GM18870 (cell line): ENCODE results near the gene IFT27.

Experiments used
- ATAC-seq: cut with Tn5 transposase; IDR thresholded peaks from one replicate; pipeline ENCODE4 v1.9.1; 2021; ENCODE audit warnings: moderate library complexity; ENCODE audit not compliant: unreplicated experiment

The IFT27 gene

DNA sequence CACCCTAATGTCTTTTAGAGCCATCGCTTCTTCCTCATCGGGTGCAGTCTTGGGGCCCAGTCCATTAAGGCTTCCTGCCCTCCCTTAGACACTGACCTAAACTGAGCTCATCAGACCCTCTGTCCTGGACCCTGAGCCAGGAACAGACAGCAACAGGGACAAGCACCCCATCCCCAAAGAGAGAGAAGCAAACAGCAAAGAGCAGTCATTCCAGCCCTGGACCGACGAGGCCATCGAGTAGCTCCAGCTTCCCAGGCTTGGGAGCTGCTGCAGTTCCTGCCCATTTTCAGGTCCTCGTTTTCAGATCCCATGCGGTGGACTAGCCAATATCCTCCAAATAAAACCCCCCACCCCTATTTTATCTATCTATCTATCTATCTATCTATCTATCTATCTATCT, 46.6 kb downstream of the IFT27 start:
- no peak for ATAC-seq

DNA sequence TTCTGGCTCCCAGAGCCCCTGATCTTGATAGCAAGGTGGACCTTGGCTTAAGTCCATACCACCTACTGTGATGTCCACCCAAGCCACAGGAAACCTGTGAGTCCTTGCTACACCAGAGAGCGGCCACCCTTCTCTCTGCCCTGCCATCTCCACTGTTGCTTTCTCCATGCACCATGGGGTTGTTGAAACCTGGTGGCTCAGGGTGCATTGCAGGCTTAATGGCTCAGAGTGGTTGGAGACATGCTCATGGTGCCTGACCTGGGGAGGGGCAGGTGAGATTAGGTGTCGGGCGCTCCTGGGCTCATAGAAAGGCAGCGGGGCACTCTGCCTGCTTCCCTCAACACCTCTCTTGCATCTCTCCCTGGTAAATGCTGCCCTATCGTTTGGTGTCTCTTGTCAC, 47.4 kb downstream of the IFT27 start:
- ATAC-seq: no peak

DNA sequence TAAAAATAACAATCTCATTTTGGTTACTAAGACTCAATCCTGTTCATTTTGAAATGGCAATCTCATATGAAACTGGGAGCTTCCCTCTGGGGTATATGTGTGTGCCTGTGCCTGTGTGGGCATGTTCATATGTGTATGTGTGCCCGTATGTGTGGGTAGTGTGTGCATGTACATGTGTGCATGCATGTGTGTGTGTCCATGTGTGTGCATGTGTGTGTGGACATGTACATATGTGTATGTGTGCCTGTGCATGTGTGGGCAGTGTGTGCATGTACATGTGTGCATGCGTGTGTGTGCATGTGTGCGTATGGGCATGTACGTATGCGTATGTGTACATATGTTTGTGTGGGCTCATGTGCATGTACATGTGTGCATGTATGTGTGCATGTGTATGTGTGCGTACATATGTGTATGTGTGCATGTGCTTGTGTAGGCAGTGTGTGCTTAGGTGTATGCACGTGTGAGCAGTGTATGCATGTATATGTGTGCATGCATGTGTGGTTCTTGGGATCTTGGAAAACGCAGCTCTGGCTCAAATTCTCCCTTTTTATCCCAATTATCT, 47.9 kb downstream of the IFT27 start:
- no peak for ATAC-seq

DNA sequence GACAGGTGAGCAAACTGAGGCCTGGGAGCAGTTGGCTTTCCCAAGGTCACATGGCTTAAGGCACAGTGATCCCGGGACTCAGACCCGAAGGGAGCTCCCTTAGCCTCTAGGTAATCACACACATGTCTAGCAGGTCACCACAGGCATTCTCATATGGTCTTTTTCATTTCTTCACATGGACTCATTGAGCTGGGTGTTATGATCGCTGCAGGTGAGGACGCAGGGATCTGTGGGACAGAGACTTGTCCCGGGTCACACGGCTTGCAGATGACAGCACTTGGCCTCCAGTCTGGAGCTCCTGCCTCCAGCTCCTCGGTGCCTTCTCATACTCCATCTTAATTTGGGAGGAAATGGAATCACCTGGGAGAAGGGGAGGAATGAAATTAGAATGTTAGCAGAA, 48.8 kb downstream of the IFT27 start:
- ATAC-seq: no peak

DNA sequence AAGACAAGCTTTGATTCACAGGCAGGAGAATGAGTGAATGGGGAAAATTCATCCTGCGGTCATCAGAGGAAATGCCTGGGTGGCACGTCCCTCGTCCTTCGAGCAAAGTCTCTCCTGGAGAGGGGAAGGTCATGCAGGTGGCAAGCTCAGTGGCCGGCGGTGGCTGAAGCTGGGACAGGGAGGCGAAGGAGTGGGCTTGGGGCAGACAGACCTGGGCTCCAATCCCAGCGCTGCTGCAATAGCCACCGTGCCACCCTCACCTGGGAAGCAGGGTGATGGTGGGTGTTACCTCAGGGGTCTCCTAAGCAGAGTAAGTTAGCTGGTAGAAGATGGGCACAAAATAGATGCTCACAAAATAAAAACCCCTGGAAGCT, 49.9 kb downstream of the IFT27 start:
- ATAC-seq: no peak

DNA sequence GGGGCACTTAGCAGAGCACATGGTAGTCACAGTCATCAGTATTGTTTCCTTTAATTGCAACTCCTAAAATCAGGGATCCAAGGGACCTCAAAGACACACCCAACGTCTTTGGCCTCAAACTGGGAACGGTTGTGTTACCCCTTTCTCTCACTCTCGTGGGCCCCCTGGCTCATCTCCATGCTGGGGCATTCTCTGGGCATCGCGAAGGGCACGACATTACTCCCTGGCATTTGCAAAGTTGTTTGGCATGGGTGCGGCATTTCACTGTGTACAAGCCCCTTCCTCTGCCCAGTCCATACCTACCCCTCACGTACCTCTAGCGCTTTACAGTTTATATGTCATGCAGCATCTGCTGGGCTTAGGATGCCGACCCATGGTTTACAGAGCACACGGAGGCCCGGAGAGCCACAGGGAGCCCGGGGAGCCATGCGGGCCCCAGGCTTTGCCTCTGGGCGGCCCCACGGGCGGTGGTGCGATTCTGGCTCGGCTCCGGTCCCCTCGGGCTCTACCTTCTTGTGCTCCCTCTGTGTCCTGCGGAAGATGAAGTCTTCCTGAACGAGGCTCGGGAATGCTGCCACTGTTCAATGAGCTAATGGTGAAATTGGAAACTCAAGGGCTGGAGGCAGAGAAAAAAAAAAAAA, 50.4 kb downstream of the IFT27 start:
- ATAC-seq: no peak

DNA sequence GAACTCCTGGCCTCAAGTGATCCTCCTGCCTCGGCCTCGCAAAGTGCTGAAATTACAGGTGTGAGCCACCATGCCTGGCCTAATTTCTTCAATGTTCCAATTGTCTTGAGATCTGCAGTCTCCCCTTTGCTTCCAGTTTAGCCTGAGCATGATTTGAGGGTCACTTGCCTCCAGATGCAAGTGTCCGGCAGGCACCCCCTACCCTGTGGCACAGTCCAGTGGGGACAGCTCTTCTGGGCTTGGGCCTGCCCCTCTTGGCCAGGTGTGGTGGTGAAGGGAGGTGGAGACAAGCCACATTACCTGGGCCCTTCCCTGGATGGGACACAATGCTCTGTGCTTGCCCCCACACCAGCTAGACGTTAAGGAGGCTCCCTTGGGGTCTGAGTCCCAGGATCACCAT, 51.1 kb downstream of the IFT27 start:
- no peak for ATAC-seq

DNA sequence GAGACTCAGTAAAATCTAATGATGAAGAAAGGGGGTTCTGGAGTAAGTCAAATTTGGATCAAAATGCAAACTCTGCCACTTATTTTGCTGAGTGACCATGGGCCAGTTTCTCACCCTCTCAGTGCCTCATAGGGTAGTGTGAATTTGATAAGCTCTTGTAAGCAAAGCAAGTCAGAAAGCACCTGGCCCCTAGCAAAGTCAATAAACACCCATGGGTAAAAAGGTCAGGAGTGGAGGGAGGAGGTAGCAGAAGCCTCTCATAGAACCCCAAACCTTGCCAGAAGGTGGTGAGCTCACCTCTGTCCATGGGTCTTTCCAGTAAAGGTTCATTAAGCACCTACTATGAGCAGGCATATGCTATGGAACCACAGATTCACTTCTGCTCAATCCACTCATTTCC, 53.9 kb downstream of the IFT27 start:
- no peak for ATAC-seq

DNA sequence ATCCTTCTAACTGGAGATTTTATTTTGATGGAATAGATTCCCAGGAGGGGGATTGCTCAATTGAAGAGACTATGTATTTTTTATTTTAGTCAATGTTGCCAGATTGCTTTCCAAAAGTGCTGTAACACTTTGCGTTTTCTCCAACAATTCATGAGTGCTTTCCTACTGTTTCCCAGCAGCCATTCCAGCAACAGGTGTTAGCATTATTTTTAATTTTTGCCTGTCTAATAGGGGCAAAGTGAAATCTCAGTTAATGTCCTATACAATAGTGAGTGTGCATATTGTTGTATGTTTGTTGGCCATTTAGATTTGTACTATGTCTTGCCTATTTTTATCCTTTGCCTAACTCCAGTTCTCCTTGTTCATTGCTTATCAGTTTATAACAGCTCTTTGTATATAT, 60.3 kb downstream of the IFT27 start:
- ATAC-seq: no peak

DNA sequence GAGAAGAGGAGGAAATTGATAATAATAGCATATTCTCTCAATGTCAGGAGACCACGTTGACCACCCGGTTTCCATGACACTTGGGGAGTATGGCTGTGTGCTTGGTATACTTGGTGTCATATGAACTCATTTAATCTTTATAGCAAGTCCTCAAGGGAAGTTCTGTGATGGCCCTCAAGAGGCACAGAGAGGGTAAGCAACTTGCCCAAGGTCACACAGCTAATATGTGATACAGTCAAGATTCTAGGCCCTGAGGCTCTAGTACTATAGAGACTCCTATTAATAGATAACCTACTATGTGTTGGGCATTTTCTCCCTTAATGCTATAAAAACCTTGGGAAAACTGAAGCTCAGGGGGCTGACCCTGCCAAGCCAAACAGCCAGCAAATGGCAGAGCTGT, 61.8 kb downstream of the IFT27 start:
- no peak for ATAC-seq

DNA sequence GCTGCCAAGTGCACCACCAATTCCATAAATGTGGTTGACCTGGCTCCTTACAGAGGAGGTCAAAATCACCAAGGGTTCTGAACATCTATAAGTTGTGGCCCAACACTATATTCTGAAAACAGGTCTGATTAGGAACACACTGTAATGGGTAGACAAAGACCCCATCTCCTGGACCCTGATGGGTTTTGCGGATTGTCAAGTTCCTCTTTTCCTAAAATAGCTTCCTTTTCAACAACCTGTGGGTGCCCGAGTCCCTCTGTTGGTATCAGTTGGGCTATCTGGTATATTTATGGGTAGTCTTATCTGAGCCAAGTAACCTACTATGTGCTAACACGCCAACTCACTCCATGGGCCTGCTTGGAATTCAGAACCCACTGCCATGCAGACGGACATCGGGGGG, 62.5 kb downstream of the IFT27 start:
- no peak for ATAC-seq
